Esophagus squamous epithelium (tissue), 4 donors: ENCODE measurements around the gene AMELY.

ENCODE experiments used
- POLR2A ChIP-seq, 4 donors: fragments of 450-650 bp; IDR thresholded peaks; one replicate each; pipeline ENCODE4 v1.6.1; 2017; ENCODE audit warnings: antibody characterized with exemption in 4 of 4, mild to moderate bottlenecking in 4 of 4, moderate library complexity in 3 of 4
- TF ChIP-seq, protein P1 (sequence below), 6 experiments: fragments of 450-650 bp in 4 of 6; fragments of 200-600 bp in 2 of 6; sonication (generic) in 2 of 6; IDR thresholded peaks; one replicate each; pipeline ENCODE4 v1.5.1; 2016 to 2019; ENCODE audit warnings: antibody characterized with exemption in 6 of 6, mild to moderate bottlenecking in 4 of 6, moderate library complexity in 4 of 6

DNA sequence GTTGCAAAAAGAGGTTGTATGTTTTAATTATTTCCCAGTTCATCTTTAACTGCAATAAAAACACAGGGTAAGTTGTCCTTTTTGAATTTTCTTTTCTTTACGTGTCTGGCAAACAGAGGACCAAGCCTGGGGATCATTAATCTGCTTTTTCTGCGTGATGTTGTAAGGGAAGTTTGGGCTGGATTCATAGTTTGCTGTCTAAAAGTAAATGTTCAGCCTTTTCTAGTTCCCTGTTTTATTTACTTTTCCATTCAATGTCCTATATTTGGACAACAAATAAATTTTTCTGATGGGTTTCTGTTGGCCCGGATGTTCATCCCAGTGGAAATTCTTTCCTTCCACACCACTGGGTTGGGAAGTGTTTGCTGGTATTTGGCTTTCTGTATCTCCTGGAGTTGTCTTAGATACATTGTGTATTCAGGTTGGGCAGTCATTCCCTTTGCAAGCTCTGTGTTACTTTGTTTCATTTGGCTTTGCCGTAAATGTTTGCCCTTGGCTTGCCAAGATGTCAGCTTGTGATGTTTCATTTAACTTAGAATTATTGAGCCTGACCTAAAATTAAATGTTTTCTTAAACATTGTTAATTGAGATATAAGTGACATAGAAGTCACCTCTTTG, 20.3 kb upstream of the AMELY start:
- TF ChIP-seq, protein P1, sequence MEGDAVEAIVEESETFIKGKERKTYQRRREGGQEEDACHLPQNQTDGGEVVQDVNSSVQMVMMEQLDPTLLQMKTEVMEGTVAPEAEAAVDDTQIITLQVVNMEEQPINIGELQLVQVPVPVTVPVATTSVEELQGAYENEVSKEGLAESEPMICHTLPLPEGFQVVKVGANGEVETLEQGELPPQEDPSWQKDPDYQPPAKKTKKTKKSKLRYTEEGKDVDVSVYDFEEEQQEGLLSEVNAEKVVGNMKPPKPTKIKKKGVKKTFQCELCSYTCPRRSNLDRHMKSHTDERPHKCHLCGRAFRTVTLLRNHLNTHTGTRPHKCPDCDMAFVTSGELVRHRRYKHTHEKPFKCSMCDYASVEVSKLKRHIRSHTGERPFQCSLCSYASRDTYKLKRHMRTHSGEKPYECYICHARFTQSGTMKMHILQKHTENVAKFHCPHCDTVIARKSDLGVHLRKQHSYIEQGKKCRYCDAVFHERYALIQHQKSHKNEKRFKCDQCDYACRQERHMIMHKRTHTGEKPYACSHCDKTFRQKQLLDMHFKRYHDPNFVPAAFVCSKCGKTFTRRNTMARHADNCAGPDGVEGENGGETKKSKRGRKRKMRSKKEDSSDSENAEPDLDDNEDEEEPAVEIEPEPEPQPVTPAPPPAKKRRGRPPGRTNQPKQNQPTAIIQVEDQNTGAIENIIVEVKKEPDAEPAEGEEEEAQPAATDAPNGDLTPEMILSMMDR (IDR thresholded peaks at IDR 0.05): no peak
- no peak for TF ChIP-seq POLR2A (IDR thresholded peaks at IDR 0.05)
